Osteoblast (primary cell): ENCODE data around the gene DYNC2H1. TPM values are rescaled to one million over a fixed set of nuclear protein-coding genes. Genes with fewer than 3 reads are reported as not detected.

Experiments used
- DNase-seq: peaks from one replicate; pipeline ENCODE4 v3.0.0; 2011; ENCODE audit warnings: low spot score, mixed read lengths; ENCODE audit not compliant: insufficient read length; ENCODE audit errors: missing footprints
- H2AFZ ChIP-seq: 2 replicates; pipeline ENCODE4 v1.6.0; 2011; ENCODE audit warnings: mild to moderate bottlenecking, low read length
- H3K27ac ChIP-seq: 2 replicates; pipeline ENCODE4 v1.5.1; 2011; ENCODE audit warnings: mild to moderate bottlenecking, low read depth, low read length, moderate library complexity
- H3K27me3 ChIP-seq: 2 replicates; pipeline ENCODE4 v1.6.0; 2012; ENCODE audit warnings: mild to moderate bottlenecking, control low read depth, inconsistent platforms, low read length, moderate library complexity; ENCODE audit not compliant: insufficient read depth
- H3K36me3 ChIP-seq: 2 replicates; pipeline ENCODE4 v1.5.1; 2011; ENCODE audit warnings: mild to moderate bottlenecking, low read length, control low read depth, moderate library complexity; ENCODE audit not compliant: insufficient read depth
- H3K4me1 ChIP-seq: 2 replicates; pipeline ENCODE4 v1.5.1; 2011; ENCODE audit warnings: mild to moderate bottlenecking, low read length, control low read depth, moderate library complexity; ENCODE audit not compliant: insufficient read depth
- H3K4me2 ChIP-seq: 2 replicates; pipeline ENCODE4 v1.6.0; 2011; ENCODE audit warnings: mild to moderate bottlenecking, low read length; ENCODE audit not compliant: insufficient read depth
- H3K4me3 ChIP-seq: fragments of 200-600 bp; sonication (generic); 3 replicates; pipeline ENCODE4 v1.5.1; 2012; ENCODE audit warnings: mild to moderate bottlenecking, low read length, inconsistent platforms; ENCODE audit not compliant: insufficient read depth
- H3K79me2 ChIP-seq: 2 replicates; pipeline ENCODE4 v1.6.0; 2012; ENCODE audit warnings: mild to moderate bottlenecking, low read length, control low read depth, inconsistent platforms; ENCODE audit not compliant: insufficient read depth
- H3K9me3 ChIP-seq: 2 replicates; pipeline ENCODE4 v1.5.1; 2011; ENCODE audit warnings: low read depth, low read length, control low read depth
- H4K20me1 ChIP-seq: 2 replicates; pipeline ENCODE4 v1.6.0; 2012; ENCODE audit warnings: mild to moderate bottlenecking, low read length, control low read depth; ENCODE audit not compliant: insufficient read depth
- total RNA-seq: library from RNA; depleted of rRNA; stranded (reverse); fragments of >200 nt; gene quantifications from 2 replicates; pipeline ENCODE4 v1.2.3, GENCODE V29; 2012
- TF ChIP-seq, protein P1 (sequence below): IDR thresholded peaks from 2 replicates; pipeline ENCODE4 v1.5.1; 2011; ENCODE audit warnings: mild to moderate bottlenecking, low read depth, low read length, moderate library complexity; ENCODE audit errors: extremely low read depth

The DYNC2H1 gene
- total RNA-seq, 1 donor = 82.2 TPM

DNA sequence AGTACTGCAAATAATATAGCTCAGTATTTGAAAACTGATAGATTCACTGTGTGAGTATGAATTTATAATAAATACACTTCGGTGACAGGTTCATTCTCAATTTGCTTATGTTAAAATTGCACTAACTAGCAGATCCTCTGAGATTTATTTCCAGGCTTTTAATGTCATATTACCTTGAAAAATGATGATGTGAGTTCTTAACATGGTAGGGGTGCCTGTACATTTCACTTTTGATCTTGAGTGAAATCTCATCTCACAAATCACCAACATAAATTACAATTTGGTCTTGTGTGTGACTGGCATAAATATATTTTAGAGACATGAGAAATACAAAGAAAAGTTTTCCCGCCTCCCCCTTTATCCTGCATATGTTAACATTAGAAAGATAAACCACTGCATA is 240.4 kb downstream of the DYNC2H1 start:
- no peak for DNase-seq
- Histone ChIP-seq H3K4me3 (no peak overlapping the region), H3K9me3 (no peaks in the 10 kb centered on the region), H3K27ac (no peak overlapping the region), H2AFZ (no peak overlapping the region), H3K4me1 (no peaks in the 10 kb centered on the region), H3K4me2 (no peak overlapping the region), H3K36me3 (no peaks in the 10 kb centered on the region), H3K27me3 (no peaks in the 10 kb centered on the region), H3K79me2 (no peaks in the 10 kb centered on the region), H4K20me1 (no peaks in the 10 kb centered on the region)
- TF ChIP-seq, protein P1, sequence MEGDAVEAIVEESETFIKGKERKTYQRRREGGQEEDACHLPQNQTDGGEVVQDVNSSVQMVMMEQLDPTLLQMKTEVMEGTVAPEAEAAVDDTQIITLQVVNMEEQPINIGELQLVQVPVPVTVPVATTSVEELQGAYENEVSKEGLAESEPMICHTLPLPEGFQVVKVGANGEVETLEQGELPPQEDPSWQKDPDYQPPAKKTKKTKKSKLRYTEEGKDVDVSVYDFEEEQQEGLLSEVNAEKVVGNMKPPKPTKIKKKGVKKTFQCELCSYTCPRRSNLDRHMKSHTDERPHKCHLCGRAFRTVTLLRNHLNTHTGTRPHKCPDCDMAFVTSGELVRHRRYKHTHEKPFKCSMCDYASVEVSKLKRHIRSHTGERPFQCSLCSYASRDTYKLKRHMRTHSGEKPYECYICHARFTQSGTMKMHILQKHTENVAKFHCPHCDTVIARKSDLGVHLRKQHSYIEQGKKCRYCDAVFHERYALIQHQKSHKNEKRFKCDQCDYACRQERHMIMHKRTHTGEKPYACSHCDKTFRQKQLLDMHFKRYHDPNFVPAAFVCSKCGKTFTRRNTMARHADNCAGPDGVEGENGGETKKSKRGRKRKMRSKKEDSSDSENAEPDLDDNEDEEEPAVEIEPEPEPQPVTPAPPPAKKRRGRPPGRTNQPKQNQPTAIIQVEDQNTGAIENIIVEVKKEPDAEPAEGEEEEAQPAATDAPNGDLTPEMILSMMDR = no peak

DNA sequence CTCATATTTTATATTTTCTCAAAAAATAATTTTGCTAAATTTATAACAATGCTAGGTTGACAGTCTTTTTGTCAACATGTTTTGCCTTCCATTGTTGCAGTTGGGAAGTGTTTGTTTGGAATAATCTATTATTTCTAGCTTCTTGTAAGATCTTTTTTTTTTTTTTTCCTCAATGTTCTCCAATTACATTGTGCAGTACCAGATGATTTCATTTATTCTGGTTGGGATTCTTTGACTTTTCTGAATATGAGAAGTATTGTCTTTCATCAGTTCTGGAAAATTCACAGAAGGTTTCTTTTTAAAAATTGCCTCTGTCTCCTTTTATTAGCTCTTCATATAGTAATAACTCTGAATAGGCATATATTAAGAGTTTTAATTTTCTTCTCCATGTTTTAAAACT is 245.4 kb downstream of the DYNC2H1 start:
- TF ChIP-seq, protein P1 = no peak
- no peaks in the 10 kb centered on the region for H3K9me3 ChIP-seq
- H3K4me1 ChIP-seq = no peaks in the 10 kb centered on the region
- H4K20me1 ChIP-seq = no peaks in the 10 kb centered on the region
- no peak overlapping the region for H3K4me2 ChIP-seq
- no peak for DNase-seq
- no peaks in the 10 kb centered on the region for H3K27me3 ChIP-seq
- H3K79me2 ChIP-seq = no peaks in the 10 kb centered on the region
- no peak overlapping the region for H3K27ac ChIP-seq
- H3K36me3 ChIP-seq = peaks cover 2% of the 10 kb centered on the region
- no peak overlapping the region for H2AFZ ChIP-seq
- no peak overlapping the region for H3K4me3 ChIP-seq

DNA sequence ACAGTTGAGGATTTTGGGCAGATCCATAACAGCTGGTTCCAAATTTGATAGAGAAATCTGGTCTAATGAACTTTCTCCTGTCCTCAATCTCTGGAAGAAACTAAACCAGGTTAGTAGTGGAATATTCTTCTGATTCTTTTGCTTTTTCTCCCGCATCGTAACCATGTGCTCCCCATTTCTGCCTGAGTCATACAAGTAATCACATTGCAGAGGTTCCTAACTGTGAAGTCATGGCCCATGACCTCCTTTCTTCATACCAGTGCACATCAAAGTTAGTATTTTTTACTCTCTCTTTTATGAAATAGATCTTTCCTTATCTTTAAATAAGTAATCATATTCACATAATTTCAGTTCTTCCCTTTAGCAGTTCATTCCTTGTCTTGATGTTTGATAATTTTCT is 249.0 kb downstream of the DYNC2H1 start:
- Histone ChIP-seq H3K4me3 (no peak overlapping the region), H3K4me1 (no peaks in the 10 kb centered on the region), H3K36me3 (peaks cover 2% of the 10 kb centered on the region), H3K79me2 (no peaks in the 10 kb centered on the region), H3K4me2 (no peak overlapping the region), H3K27me3 (no peaks in the 10 kb centered on the region), H4K20me1 (no peaks in the 10 kb centered on the region), H3K9me3 (no peaks in the 10 kb centered on the region), H2AFZ (no peak overlapping the region), H3K27ac (no peak overlapping the region)
- TF ChIP-seq, protein P1 = no peak
- DNase-seq = no peak

DNA sequence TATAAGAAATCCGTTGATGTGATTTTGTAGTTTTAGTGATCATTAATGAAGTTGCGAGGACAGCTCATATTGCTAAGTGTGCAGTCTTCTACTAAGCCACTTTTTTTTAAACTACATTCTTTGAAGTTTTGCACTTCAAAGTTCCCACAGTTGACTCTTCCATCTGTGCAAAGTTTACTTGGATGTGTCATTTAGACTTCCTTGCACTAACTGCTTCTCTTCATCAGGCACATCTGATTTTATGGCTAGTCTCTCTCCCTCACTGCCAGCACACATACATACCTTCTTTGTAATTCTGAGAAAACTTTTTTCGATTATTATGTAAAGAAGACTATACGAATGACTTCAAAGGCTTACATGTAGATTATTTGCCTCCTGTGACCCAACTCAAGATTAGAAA is 250.0 kb downstream of the DYNC2H1 start:
- Histone ChIP-seq H3K4me1 (no peaks in the 10 kb centered on the region), H3K27me3 (no peaks in the 10 kb centered on the region), H3K9me3 (no peaks in the 10 kb centered on the region), H3K27ac (no peak overlapping the region), H2AFZ (no peak overlapping the region), H4K20me1 (no peaks in the 10 kb centered on the region), H3K36me3 (peaks cover 2% of the 10 kb centered on the region), H3K4me2 (no peak overlapping the region), H3K4me3 (no peak overlapping the region), H3K79me2 (no peaks in the 10 kb centered on the region)
- no peak for DNase-seq
- TF ChIP-seq, protein P1 = no peak
